Superior temporal gyrus (tissue), 1 donor: ENCODE results near the gene NPAS1.

Source experiments
- DNase-seq: peaks from one replicate; pipeline ENCODE4 v3.0.0-alpha.2; 2016; ENCODE audit errors: extremely low spot score

Gene NPAS1

GRCh38 chr19:47081095-47081494 lies 61.5 kb downstream of the NPAS1 start:
- DNase-seq, result no peak

GRCh38 chr19:47082493-47082892 lies 62.9 kb downstream of the NPAS1 start:
- no peak for DNase-seq

GRCh38 chr19:47084879-47085439 lies 65.3 kb downstream of the NPAS1 start:
- DNase-seq, result no peak

- no peak for DNase-seq
Observed at GRCh38 chr19:47086280-47086679, 66.6 kb downstream of the NPAS1 start.

- no peak for DNase-seq
Observed at GRCh38 chr19:47089767-47090350, 70.2 kb downstream of the NPAS1 start.

- no peak for DNase-seq
Observed at GRCh38 chr19:47093254-47093653, 73.6 kb downstream of the NPAS1 start.

- DNase-seq, result no peak
Observed at GRCh38 chr19:47093841-47094240, 74.2 kb downstream of the NPAS1 start.

GRCh38 chr19:47094557-47095475 lies 75.2 kb downstream of the NPAS1 start:
- no peak for DNase-seq
